OCI-LY7 (cell line): Measurements from ENCODE around the gene HSPB2. TPM values are rescaled to one million over a fixed set of nuclear protein-coding genes. Genes with fewer than 3 reads are reported as not detected.
A peak's percentile ranks its signal among the peaks of the same experiment; 100 is the strongest.

Experiments
- BruUV-seq: library from RNA; stranded (reverse); fragments of 400-500 nt; replicated peaks from 2 replicates; lab custom pipeline; 2021; lab: Mats Ljungman, UMichigan
- CTCF ChIA-PET: fragments of 300-600 bp; sonication (Branson Sonifier 250); formaldehyde crosslinking; loops from one replicate; lab custom pipeline; 2022; ENCODE audit warnings: antibody characterized with exemption; ENCODE audit not compliant: unreplicated experiment; lab: Charles Lee
- POLR2A ChIA-PET: fragments of 300-600 bp; sonication (Branson Sonifier 250); formaldehyde crosslinking; loops from one replicate; lab custom pipeline; 2022; ENCODE audit warnings: antibody characterized with exemption; lab: Charles Lee
- DNase-seq: peaks from one replicate; pipeline ENCODE4 v3.0.0-alpha.2; 2015; ENCODE audit warnings: low spot score
- H2AFZ ChIP-seq: fragments of 200-600 bp; sonication (generic), shearing (Covaris generic); 2 replicates; pipeline ENCODE4 v1.6.1; 2014; ENCODE audit warnings: mild to moderate bottlenecking, antibody characterized with exemption, low read length, moderate library complexity
- H3K27ac ChIP-seq: fragments of 200-600 bp; sonication (generic); 2 replicates; pipeline ENCODE4 v1.5.1; 2014; ENCODE audit warnings: mixed run types, low read depth, mild to moderate bottlenecking, moderate library complexity, low read length, inconsistent platforms; ENCODE audit not compliant: poor library complexity, severe bottlenecking
- H3K36me3 ChIP-seq: fragments of 200-600 bp; sonication (generic); 2 replicates; pipeline ENCODE4 v1.6.1; 2014; ENCODE audit warnings: mild to moderate bottlenecking, antibody characterized with exemption, low read length, moderate library complexity, mixed read lengths; ENCODE audit not compliant: insufficient read depth
- H3K4me1 ChIP-seq: fragments of 200-600 bp; sonication (generic); 2 replicates; pipeline ENCODE4 v1.5.1; 2014; ENCODE audit warnings: mild to moderate bottlenecking, low read length; ENCODE audit not compliant: insufficient read depth, poor library complexity, severe bottlenecking
- H3K4me2 ChIP-seq: fragments of 200-600 bp; sonication (generic); 2 replicates; pipeline ENCODE4 v1.6.1; 2014; ENCODE audit warnings: mild to moderate bottlenecking, low read length
- H3K4me3 ChIP-seq: fragments of 200-600 bp; sonication (generic); 2 replicates; pipeline ENCODE4 v1.5.1; 2014; ENCODE audit warnings: mild to moderate bottlenecking, low read depth, low read length; ENCODE audit not compliant: poor library complexity, severe bottlenecking
- H3K79me2 ChIP-seq: fragments of 200-600 bp; sonication (generic); 2 replicates; pipeline ENCODE4 v1.6.1; 2016; ENCODE audit warnings: low read depth, mild to moderate bottlenecking, low read length, moderate library complexity, mixed read lengths; ENCODE audit not compliant: insufficient read depth
- H3K9me2 ChIP-seq: fragments of 200-600 bp; sonication (generic); 2 replicates; pipeline ENCODE4 v1.6.1; 2016; ENCODE audit warnings: mild to moderate bottlenecking, low read length, mixed read lengths; ENCODE audit not compliant: insufficient read depth
- H3K9me3 ChIP-seq: fragments of 200-600 bp; sonication (generic); 2 replicates; pipeline ENCODE4 v1.6.1; 2014; ENCODE audit warnings: mild to moderate bottlenecking, mixed run types, low read length, mixed read lengths
- H4K20me1 ChIP-seq: fragments of 200-600 bp; sonication (generic); 2 replicates; pipeline ENCODE4 v1.6.1; 2014; ENCODE audit warnings: mild to moderate bottlenecking, antibody characterized with exemption, low read length, moderate library complexity, mixed read lengths; ENCODE audit not compliant: insufficient read depth
- EZH2phosphoT487 ChIP-seq: fragments of 200-600 bp; sonication (generic); IDR thresholded peaks from 2 replicates; pipeline ENCODE4 v1.6.1; 2018; ENCODE audit warnings: low read depth, borderline replicate concordance, mild to moderate bottlenecking, mixed run types, antibody characterized with exemption, low read length, moderate library complexity, mixed read lengths
- intact Hi-C: fragments of 100-400 bp; cut with micrococcal nuclease; formaldehyde crosslinking; loops from one replicate; pipeline ENCODE4 v1.10.0; 2022; ENCODE audit not compliant: unreplicated experiment
- total RNA-seq, 2 experiments: library from RNA; depleted of rRNA in 1 of 2; stranded (reverse); fragments of >200 nt in 1 of 2; shearing (Covaris generic) in 1 of 2; gene quantifications; 2 replicates each; pipeline ENCODE4 v1.2.3, GENCODE V29; 2014 to 2022
- TF ChIP-seq, protein P1 (sequence below): fragments of 200-600 bp; sonication (generic); conservative IDR thresholded peaks from 2 replicates; pipeline ENCODE4 v1.5.1; 2014; ENCODE audit warnings: mild to moderate bottlenecking, antibody characterized with exemption, low read length, moderate library complexity, mixed read lengths

Gene HSPB2
- total RNA-seq, 2 experiments from 2014 or later, result not detected

DNA sequence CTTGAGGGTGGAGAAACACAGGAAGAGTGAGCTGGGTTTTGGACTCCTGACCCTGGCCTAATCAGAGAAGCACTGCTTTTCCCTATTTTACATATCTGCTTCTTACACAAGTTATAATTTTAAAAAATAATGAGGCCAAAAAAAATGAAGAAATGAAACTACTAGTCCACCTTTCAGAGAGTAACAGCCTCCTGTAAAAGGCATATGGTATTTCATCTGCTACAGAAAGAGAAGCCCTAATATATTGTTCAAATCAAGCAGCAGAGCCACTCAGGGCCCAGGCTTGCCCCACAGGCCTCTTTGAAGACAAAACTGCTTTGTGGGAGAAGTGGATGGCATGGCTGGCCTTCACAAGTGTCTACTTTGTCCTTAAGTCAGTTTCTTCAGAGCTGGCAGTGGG lies 34.6 kb downstream of the HSPB2 start:
- H3K4me2 ChIP-seq, result 0 out of 2 replicates have a peak overlapping the region, but pooled peaks have one; percentile 22
- no peaks in the 10 kb centered on the region for H3K9me2 ChIP-seq
- ChIA-PET POLR2A (interaction anchor here (0.8 to 2.6 kb wide), 3 partner anchors 12 to 677 kb away, joined by 3 to 10 read pairs (median 7); no protein-coding TSS in a partner anchor), CTCF (no interaction called here)
- no peaks in the 10 kb centered on the region for H3K79me2 ChIP-seq
- intact Hi-C loops, result no loop called here
- no peak overlapping the region for H3K27ac ChIP-seq
- no peaks in the 10 kb centered on the region for H4K20me1 ChIP-seq
- DNase-seq, result peak; percentile 13
- no TSS peak for BruUV-seq
- H3K4me1 ChIP-seq, result peaks cover 13% of the 10 kb centered on the region
- peak overlapping the region; percentile 17; the same call in 1 of the 2 replicates for H2AFZ ChIP-seq
- no peak for TF ChIP-seq EZH2phosphoT487
- TF ChIP-seq, protein P1, sequence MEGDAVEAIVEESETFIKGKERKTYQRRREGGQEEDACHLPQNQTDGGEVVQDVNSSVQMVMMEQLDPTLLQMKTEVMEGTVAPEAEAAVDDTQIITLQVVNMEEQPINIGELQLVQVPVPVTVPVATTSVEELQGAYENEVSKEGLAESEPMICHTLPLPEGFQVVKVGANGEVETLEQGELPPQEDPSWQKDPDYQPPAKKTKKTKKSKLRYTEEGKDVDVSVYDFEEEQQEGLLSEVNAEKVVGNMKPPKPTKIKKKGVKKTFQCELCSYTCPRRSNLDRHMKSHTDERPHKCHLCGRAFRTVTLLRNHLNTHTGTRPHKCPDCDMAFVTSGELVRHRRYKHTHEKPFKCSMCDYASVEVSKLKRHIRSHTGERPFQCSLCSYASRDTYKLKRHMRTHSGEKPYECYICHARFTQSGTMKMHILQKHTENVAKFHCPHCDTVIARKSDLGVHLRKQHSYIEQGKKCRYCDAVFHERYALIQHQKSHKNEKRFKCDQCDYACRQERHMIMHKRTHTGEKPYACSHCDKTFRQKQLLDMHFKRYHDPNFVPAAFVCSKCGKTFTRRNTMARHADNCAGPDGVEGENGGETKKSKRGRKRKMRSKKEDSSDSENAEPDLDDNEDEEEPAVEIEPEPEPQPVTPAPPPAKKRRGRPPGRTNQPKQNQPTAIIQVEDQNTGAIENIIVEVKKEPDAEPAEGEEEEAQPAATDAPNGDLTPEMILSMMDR, result no peak
- H3K36me3 ChIP-seq, result no peaks in the 10 kb centered on the region
- H3K4me3 ChIP-seq, result no peak overlapping the region
- 0 out of 2 replicates have a peak, but pooled peaks cover 5% of the 10 kb centered on the region for H3K9me3 ChIP-seq

DNA sequence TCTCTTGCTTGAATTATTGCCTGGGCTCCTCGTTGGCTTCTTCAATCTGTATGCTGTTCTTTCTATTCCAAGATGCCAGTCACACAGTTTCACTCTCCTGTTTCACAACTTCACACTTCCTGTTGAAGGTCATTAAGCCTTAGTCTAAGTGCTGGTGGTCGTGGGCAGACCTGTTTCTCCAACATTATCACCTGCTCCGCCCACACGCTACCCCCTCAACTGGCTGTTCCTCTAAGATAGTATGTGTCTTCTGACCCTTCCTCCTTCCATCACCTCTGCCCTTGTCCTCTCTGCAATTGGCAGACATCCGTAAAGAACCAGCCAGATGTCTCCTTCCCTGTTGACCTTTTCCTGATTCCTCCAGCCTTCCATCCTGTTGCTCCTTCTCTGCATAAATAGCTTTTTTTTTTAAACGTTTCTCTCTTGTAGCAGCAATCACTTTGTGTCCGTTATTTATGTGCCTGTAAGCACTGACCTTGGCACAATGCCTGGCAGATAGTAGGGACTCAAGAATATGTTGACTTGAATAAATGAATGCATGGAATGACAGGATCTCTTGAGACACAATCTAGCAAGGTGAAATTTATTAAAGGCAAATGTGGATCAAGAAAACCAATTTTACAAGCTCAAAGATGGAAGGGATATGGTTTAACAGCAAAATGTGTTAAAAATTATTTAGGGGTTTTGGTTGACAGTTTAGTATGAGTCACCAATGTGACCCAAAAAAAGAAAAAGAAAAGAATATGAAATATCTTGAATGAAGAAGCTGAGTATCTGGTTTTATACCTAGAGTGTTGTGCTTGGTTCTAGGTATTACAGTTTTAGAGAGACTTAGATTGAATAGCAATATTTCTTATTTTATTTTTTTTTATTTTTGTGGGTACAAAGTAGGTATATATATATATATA lies 37.2 kb downstream of the HSPB2 start:
- no peak overlapping the region for H2AFZ ChIP-seq
- CTCF ChIA-PET, result no interaction called here

More for the DNA sequence above, 37.2 kb downstream of the HSPB2 start:
- Histone ChIP-seq H3K27ac (no peak overlapping the region), H3K4me3 (no peak overlapping the region), H3K4me2 (no peak overlapping the region), H4K20me1 (no peaks in the 10 kb centered on the region), H3K36me3 (no peaks in the 10 kb centered on the region), H3K9me3 (0 out of 2 replicates have a peak, but pooled peaks cover 5% of the 10 kb centered on the region), H3K79me2 (no peaks in the 10 kb centered on the region), H3K4me1 (peaks cover 13% of the 10 kb centered on the region), H3K9me2 (no peaks in the 10 kb centered on the region)
- POLR2A ChIA-PET, result interaction anchor here (0.7 to 1.9 kb wide), 6 partner anchors 9 to 582 kb away, joined by 3 to 7 read pairs (median 4); no protein-coding TSS in a partner anchor
- DNase-seq, result no peak
- no TSS peak for BruUV-seq
- intact Hi-C loops, result no loop called here
- no peak for TF ChIP-seq EZH2phosphoT487
- TF ChIP-seq, protein P1, result no peak
